Measurements from ENCODE around the gene TEKT2. TPM values are rescaled to one million over a fixed set of nuclear protein-coding genes. Genes with fewer than 3 reads are reported as not detected.

The TEKT2 gene, protein sequence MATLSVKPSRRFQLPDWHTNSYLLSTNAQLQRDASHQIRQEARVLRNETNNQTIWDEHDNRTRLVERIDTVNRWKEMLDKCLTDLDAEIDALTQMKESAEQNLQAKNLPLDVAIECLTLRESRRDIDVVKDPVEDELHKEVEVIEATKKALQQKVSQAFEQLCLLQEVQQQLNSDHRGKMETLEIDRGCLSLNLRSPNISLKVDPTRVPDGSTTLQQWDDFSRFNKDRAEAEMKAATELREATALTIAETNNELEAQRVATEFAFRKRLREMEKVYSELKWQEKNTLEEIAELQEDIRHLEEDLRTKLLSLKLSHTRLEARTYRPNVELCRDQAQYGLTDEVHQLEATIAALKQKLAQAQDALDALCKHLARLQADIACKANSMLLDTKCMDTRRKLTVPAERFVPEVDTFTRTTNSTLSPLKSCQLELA
- not detected for total RNA-seq

GRCh38 chr1:36083635-36084496 is at the start of gene TEKT2:
TEKT2 (plus strand) TSS chr1:36084094; CDS start chr1:36084922, 828 bp downstream.
- no peaks in the 10 kb centered on the region for H3K4me1 Mint-ChIP-seq (ENCODE audit: low read depth in 2 of 2)
- ATAC-seq, result no peak
- no peaks in the 10 kb centered on the region for H3K9me3 Mint-ChIP-seq
- peaks cover 8 to 11% of the 10 kb centered on the region in 2 donors for H3K27me3 Mint-ChIP-seq
- H3K4me3 Mint-ChIP-seq, result no peak within 1 kb of the TSS
- no peak for DNase-seq (ENCODE audit: low spot score)
- no peaks in the 10 kb centered on the region for H3K36me3 Mint-ChIP-seq
- H3K27ac Mint-ChIP-seq, result no peak within 1 kb of the TSS

DNA sequence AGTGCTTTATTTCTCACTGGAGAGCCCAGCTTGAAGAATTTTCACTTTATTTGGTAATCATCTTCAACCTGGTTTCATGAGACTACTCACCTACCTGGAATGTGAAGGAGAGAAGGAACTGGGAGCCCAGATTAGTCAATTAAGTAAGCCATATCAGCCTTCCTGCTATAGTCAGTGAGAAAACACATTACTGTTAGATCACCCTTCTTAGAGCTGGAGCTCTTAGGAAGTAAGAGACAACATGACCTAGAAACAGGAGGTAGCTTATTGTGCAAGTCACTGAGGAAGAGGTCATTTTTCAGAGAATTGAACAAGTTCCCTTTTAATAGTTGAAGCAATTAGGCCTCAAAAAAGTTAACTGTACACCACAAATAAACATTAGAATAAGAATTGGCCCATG is 49.2 kb upstream of the TEKT2 start:
- no peak for DNase-seq (ENCODE audit: low spot score)
- peak in 1 of 2 donors; percentile 46 for ATAC-seq
- Mint-ChIP-seq H3K4me1 (ENCODE audit: low read depth in 2 of 2) (peaks cover 0 to 4% of the 10 kb centered on the region in 2 donors), H3K4me3 (no peak overlapping the region), H3K27ac (peak overlapping the region; percentile 61 to 80), H3K36me3 (peaks cover 18% of the 10 kb centered on the region), H3K27me3 (no peaks in the 10 kb centered on the region), H3K9me3 (no peaks in the 10 kb centered on the region)

GRCh38 chr1:36035154-36035553 is 48.7 kb upstream of the TEKT2 start:
- Mint-ChIP-seq H3K4me1 (ENCODE audit: low read depth in 2 of 2) (peaks cover 0 to 4% of the 10 kb centered on the region in 2 donors), H3K9me3 (no peaks in the 10 kb centered on the region), H3K27ac (peak overlapping the region; percentile 61 to 80), H3K4me3 (no peak overlapping the region), H3K36me3 (peaks cover 18% of the 10 kb centered on the region), H3K27me3 (no peaks in the 10 kb centered on the region)
- no peak for DNase-seq (ENCODE audit: low spot score)
- ATAC-seq, result no peak

DNA sequence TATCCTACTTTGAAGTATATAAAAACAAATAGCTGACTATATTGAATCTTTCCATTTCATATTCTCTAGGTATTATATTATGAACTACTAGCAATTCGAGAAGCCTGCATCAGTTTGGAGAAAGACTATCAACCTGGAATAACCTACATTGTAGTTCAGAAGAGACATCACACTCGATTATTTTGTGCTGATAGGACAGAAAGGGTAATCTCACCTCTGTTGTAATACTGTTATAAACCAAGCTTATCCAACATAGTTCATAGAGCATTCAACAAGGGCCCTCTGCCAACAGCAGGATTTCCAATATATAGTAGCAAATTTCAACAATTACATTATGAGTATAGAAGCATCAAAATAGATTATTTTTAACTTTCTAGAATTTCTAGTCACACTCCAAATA is 43.7 kb upstream of the TEKT2 start:
- H3K9me3 Mint-ChIP-seq, result no peaks in the 10 kb centered on the region
- H3K27ac Mint-ChIP-seq, result no peak overlapping the region
- no peaks in the 10 kb centered on the region for H3K27me3 Mint-ChIP-seq
- no peak overlapping the region for H3K4me3 Mint-ChIP-seq
- DNase-seq (ENCODE audit: low spot score), result no peak
- ATAC-seq, result no peak
- H3K36me3 Mint-ChIP-seq, result peaks cover 7% of the 10 kb centered on the region
- no peaks in the 10 kb centered on the region for H3K4me1 Mint-ChIP-seq (ENCODE audit: low read depth in 2 of 2)

- H3K9me3 Mint-ChIP-seq, result no peaks in the 10 kb centered on the region
- H3K27me3 Mint-ChIP-seq, result no peaks in the 10 kb centered on the region
- H3K36me3 Mint-ChIP-seq, result peaks cover 18% of the 10 kb centered on the region
- H3K4me1 Mint-ChIP-seq (ENCODE audit: low read depth in 2 of 2), result no peaks in the 10 kb centered on the region
- H3K27ac Mint-ChIP-seq, result peak overlapping the region in 1 of 2 donors; percentile 6
- no peak for DNase-seq (ENCODE audit: low spot score)
- ATAC-seq, result no peak
- H3K4me3 Mint-ChIP-seq, result no peak overlapping the region
Observed at GRCh38 chr1:36051821-36052220, 32.1 kb upstream of the TEKT2 start.

DNA sequence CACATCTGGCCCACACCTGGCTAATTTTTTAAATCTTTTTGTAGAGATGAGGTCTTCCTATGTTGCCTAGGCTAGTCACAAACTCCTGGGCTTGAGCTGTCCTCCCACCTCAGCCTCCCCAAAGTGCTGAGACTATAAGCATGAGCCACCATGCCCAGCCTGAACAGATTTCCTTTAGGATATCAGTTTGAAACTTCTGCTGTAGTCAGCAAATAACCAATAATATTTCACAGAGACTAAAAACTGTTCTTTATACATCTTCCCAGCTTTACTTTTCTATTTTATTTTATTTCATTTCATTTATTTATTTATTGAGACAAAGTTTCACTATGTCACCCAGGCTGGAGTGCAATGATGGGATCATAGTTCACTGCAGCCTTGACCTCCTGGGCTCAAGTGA is 29.9 kb upstream of the TEKT2 start:
- Mint-ChIP-seq H3K4me1 (ENCODE audit: low read depth in 2 of 2) (no peaks in the 10 kb centered on the region), H3K27ac (no peak overlapping the region), H3K36me3 (no peaks in the 10 kb centered on the region), H3K4me3 (no peak overlapping the region), H3K27me3 (no peaks in the 10 kb centered on the region), H3K9me3 (no peaks in the 10 kb centered on the region)
- DNase-seq (ENCODE audit: low spot score) (no peak), ATAC-seq (no peak)

- no peaks in the 10 kb centered on the region for H3K9me3 Mint-ChIP-seq
- H3K4me1 Mint-ChIP-seq (ENCODE audit: low read depth in 2 of 2), result no peaks in the 10 kb centered on the region
- H3K27ac Mint-ChIP-seq, result no peak overlapping the region
- no peak for DNase-seq (ENCODE audit: low spot score)
- no peak overlapping the region for H3K4me3 Mint-ChIP-seq
- ATAC-seq, result no peak
- no peaks in the 10 kb centered on the region for H3K27me3 Mint-ChIP-seq
- H3K36me3 Mint-ChIP-seq, result no peaks in the 10 kb centered on the region
Observed at GRCh38 chr1:36055706-36056105, 28.2 kb upstream of the TEKT2 start.

DNA sequence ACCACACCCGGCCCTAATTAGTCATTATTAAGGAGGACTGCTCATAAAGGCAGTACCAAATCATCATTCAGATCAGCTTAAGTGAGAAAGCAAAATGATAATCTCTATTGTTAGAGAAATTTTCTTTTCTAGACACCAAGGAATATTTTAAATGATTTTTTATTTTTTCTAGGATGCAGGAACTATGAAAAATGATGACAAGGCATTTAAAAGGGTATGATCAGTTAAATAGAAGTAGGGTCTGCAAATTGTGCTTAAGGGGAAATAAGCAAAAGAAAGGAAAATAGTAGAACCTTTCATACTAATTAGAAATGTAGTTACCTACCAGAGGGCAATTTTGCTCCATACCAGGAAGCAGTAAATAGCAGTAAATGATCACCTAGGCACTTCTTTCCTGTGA is 21.6 kb upstream of the TEKT2 start:
- H3K9me3 Mint-ChIP-seq, result no peaks in the 10 kb centered on the region
- H3K4me1 Mint-ChIP-seq (ENCODE audit: low read depth in 2 of 2), result no peaks in the 10 kb centered on the region
- no peak overlapping the region for H3K4me3 Mint-ChIP-seq
- no peaks in the 10 kb centered on the region for H3K27me3 Mint-ChIP-seq
- H3K27ac Mint-ChIP-seq, result no peak overlapping the region
- DNase-seq (ENCODE audit: low spot score), result no peak
- H3K36me3 Mint-ChIP-seq, result no peaks in the 10 kb centered on the region
- ATAC-seq, result no peak

- no peak overlapping the region for H3K27ac Mint-ChIP-seq
- H3K4me1 Mint-ChIP-seq (ENCODE audit: low read depth in 2 of 2), result no peaks in the 10 kb centered on the region
- H3K9me3 Mint-ChIP-seq, result no peaks in the 10 kb centered on the region
- ATAC-seq (no peak), DNase-seq (ENCODE audit: low spot score) (no peak)
- no peaks in the 10 kb centered on the region for H3K27me3 Mint-ChIP-seq
- no peaks in the 10 kb centered on the region for H3K36me3 Mint-ChIP-seq
- no peak overlapping the region for H3K4me3 Mint-ChIP-seq
Observed at GRCh38 chr1:36067871-36068270, 16.0 kb upstream of the TEKT2 start.

DNA sequence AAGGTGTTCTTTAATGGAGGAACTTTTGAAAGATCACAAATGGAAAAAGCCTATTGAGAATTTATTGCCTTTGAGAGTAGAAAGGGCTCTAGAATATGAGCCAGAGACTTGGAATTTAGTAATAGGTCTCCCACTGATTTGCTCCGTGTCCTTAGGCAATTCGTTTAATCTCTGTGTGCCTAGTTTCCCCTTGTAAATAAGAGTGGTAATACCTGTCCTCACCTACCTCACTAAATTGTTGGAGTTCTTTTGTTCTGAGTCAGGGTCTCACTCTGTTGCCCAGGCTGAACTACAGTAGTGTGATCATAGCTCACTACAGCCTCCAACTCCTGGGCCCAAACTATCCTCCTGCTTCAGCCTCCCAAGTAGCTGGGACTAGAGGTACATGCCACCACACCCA is 15.0 kb upstream of the TEKT2 start:
- Mint-ChIP-seq H3K27ac (no peak overlapping the region), H3K27me3 (no peaks in the 10 kb centered on the region), H3K36me3 (no peaks in the 10 kb centered on the region), H3K4me3 (no peak overlapping the region), H3K4me1 (ENCODE audit: low read depth in 2 of 2) (no peaks in the 10 kb centered on the region), H3K9me3 (no peaks in the 10 kb centered on the region)
- no peak for DNase-seq (ENCODE audit: low spot score)
- ATAC-seq, result no peak

GRCh38 chr1:36070349-36070748 is 13.5 kb upstream of the TEKT2 start:
- Mint-ChIP-seq H3K4me3 (no peak overlapping the region), H3K4me1 (ENCODE audit: low read depth in 2 of 2) (no peaks in the 10 kb centered on the region), H3K9me3 (no peaks in the 10 kb centered on the region), H3K27me3 (no peaks in the 10 kb centered on the region), H3K36me3 (no peaks in the 10 kb centered on the region), H3K27ac (no peak overlapping the region)
- ATAC-seq (no peak), DNase-seq (ENCODE audit: low spot score) (no peak)

- Mint-ChIP-seq H3K27me3 (peaks cover 4 to 6% of the 10 kb centered on the region in 2 donors), H3K4me1 (ENCODE audit: low read depth in 2 of 2) (no peaks in the 10 kb centered on the region), H3K36me3 (no peaks in the 10 kb centered on the region), H3K9me3 (no peaks in the 10 kb centered on the region), H3K4me3 (no peak overlapping the region), H3K27ac (no peak overlapping the region)
- DNase-seq (ENCODE audit: low spot score), result no peak
- no peak for ATAC-seq
Observed at GRCh38 chr1:36076979-36077573, 6.8 kb upstream of the TEKT2 start.

DNA sequence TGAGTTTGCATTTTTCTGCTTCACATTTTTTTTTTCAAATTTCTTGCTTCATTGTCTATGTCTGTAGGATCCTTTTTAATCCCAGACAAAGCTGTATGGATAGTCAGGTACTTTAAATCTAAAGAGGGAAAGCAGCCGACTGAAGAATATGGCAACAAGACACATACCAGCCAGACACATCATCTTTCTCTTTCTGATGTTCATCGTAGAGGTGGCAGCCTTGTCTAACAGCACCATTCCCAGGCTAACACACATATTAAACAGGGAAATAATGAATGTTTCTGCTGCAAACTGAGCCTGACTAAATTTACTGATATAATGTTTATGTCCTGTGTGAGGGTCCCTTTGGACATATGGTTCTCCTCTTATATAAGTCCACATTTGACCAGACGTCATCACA is 3.7 kb upstream of the TEKT2 start:
- ATAC-seq (no peak), DNase-seq (ENCODE audit: low spot score) (no peak)
- Mint-ChIP-seq H3K4me3 (no peak overlapping the region), H3K9me3 (no peaks in the 10 kb centered on the region), H3K27ac (no peak overlapping the region), H3K4me1 (ENCODE audit: low read depth in 2 of 2) (no peaks in the 10 kb centered on the region), H3K36me3 (no peaks in the 10 kb centered on the region), H3K27me3 (peaks cover 8 to 11% of the 10 kb centered on the region in 2 donors)

- Mint-ChIP-seq H3K27me3 (peaks cover 8 to 11% of the 10 kb centered on the region in 2 donors), H3K27ac (no peak overlapping the region), H3K4me1 (ENCODE audit: low read depth in 2 of 2) (no peaks in the 10 kb centered on the region), H3K4me3 (no peak overlapping the region), H3K9me3 (no peaks in the 10 kb centered on the region), H3K36me3 (no peaks in the 10 kb centered on the region)
- ATAC-seq (no peak), DNase-seq (ENCODE audit: low spot score) (no peak)
Observed at GRCh38 chr1:36080801-36081200, 3.1 kb upstream of the TEKT2 start.
